GM18909 (cell line): ENCODE data around the gene GRM7.

Source experiments
- ATAC-seq: cut with Tn5 transposase; IDR thresholded peaks from one replicate; pipeline ENCODE4 v1.9.1; 2021; ENCODE audit warnings: mild to moderate bottlenecking; ENCODE audit not compliant: unreplicated experiment, poor library complexity

Gene GRM7

GRCh38 chr3:7106635-7107034 lies 245.7 kb downstream of the GRM7 start:
- ATAC-seq: no peak

GRCh38 chr3:7112523-7113056 lies 251.7 kb downstream of the GRM7 start:
- ATAC-seq: no peak

GRCh38 chr3:7144697-7145308 lies 283.9 kb downstream of the GRM7 start:
- peak; percentile 68 for ATAC-seq

GRCh38 chr3:7146529-7146928 lies 285.6 kb downstream of the GRM7 start:
- no peak for ATAC-seq

GRCh38 chr3:7158516-7158915 lies 297.6 kb downstream of the GRM7 start:
- no peak for ATAC-seq

GRCh38 chr3:7160689-7161088 lies 299.8 kb downstream of the GRM7 start:
- no peak for ATAC-seq

- no peak for ATAC-seq
These were observed 305.5 kb downstream of the GRM7 start for GRCh38 chr3:7166460-7166859.

- no peak for ATAC-seq
These were observed 310.6 kb downstream of the GRM7 start for GRCh38 chr3:7171493-7171892.

GRCh38 chr3:7172996-7173395 lies 312.1 kb downstream of the GRM7 start:
- no peak for ATAC-seq

- ATAC-seq: no peak
These were observed 327.6 kb downstream of the GRM7 start for GRCh38 chr3:7188551-7188950.

- ATAC-seq: peak; percentile 62
These were observed 329.2 kb downstream of the GRM7 start for GRCh38 chr3:7190095-7190494.

GRCh38 chr3:7193269-7193668 lies 332.4 kb downstream of the GRM7 start:
- ATAC-seq: no peak

GRCh38 chr3:7194071-7194835 lies 333.3 kb downstream of the GRM7 start:
- ATAC-seq: no peak

GRCh38 chr3:7195934-7196333 lies 335.0 kb downstream of the GRM7 start:
- no peak for ATAC-seq

- ATAC-seq: no peak
These were observed 340.9 kb downstream of the GRM7 start for GRCh38 chr3:7201784-7202183.

GRCh38 chr3:7203969-7204847 lies 343.3 kb downstream of the GRM7 start:
- peak; percentile 58 for ATAC-seq

- ATAC-seq: peak; percentile 53
These were observed 343.9 kb downstream of the GRM7 start for GRCh38 chr3:7204848-7205156.

- peak; percentile 53 for ATAC-seq
These were observed 344.6 kb downstream of the GRM7 start for GRCh38 chr3:7205535-7205934.

- peak; percentile 61 for ATAC-seq
These were observed 345.0 kb downstream of the GRM7 start for GRCh38 chr3:7205962-7206361.

GRCh38 chr3:7207125-7207524 lies 346.2 kb downstream of the GRM7 start:
- no peak for ATAC-seq

GRCh38 chr3:7207928-7208327 lies 347.0 kb downstream of the GRM7 start:
- no peak for ATAC-seq
